GM18519 (cell line): ENCODE data around the gene SHANK2.

Experiments used
- ATAC-seq: cut with Tn5 transposase; IDR thresholded peaks from one replicate; pipeline ENCODE4 v1.9.1; 2021; ENCODE audit warnings: mild to moderate bottlenecking, moderate library complexity; ENCODE audit not compliant: unreplicated experiment, low FRiP score

The SHANK2 gene

DNA sequence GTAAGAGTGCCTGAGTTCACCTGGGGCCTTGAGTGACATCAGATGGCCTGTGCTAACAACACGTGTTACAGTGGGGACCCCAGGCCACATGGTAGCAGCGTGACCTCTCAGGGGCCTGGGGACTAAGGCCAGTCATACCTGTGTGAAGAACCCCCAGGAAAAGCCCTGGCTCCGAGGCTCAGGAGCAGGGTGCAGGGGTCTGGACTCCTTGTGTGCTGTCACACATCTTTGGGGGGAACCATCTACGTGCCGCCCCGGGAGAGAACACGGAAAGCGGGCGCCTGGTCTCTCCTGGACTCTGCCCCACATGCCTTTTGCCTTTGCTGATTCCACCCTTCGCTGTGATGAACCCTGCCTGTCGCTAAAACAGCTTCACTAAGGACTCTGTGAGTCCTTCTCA lies 48.7 kb downstream of the SHANK2 start:
- ATAC-seq: no peak

DNA sequence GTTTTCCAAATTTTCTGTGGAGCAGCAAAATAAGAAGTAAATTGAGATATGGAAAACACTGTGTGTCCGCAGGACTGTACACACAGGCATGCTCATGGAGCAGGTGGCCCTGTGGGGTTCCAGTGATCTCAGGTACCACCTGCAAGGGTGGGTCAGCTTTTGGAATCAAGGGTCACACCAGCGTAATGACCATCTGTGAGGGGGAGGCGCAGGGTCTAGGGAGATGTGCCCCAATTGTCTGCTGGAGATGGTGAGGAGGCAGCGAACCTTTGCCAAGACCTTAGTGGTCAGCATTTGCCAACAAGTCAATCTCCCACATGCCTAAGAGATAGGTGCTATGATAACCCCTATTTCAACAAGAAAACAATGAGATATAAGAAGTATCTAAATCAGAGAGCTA lies 49.4 kb downstream of the SHANK2 start:
- no peak for ATAC-seq

DNA sequence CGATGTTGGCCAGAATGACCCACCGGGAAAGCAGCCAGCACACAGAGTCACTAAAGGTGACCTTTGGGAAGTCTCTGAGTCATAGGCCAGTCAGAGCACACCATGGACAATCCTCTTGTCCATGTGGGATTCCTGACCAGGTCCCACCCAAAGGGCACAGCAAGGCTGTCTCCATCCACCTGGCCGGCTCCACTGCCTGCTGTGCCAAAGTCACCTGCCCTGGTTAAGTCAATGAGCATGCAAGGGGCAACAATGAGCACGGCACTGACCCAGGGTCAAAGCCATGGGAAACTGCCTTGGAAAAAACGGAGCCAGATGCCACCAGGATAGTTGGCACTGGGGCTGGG lies 49.8 kb downstream of the SHANK2 start:
- no peak for ATAC-seq
